GM21717 (cell line): ENCODE data around the gene RGCC.

ENCODE experiments used
- ATAC-seq: cut with Tn5 transposase; IDR thresholded peaks from one replicate; pipeline ENCODE4 v1.9.1; 2021; ENCODE audit warnings: mild to moderate bottlenecking, moderate library complexity; ENCODE audit not compliant: unreplicated experiment

RGCC gene

GRCh38 chr13:41452462-41452861 is 4.9 kb upstream of the RGCC start:
- no peak for ATAC-seq

- no peak for ATAC-seq
These were observed 3.7 kb upstream of the RGCC start for GRCh38 chr13:41453620-41454019.

- no peak for ATAC-seq
These were observed 3.2 kb upstream of the RGCC start for GRCh38 chr13:41454170-41454569.

- ATAC-seq, result no peak
These were observed 1.5 kb upstream of the RGCC start for GRCh38 chr13:41455725-41456419.

- ATAC-seq, result peak; percentile 11
These were observed 338 bp downstream of the RGCC start for GRCh38 chr13:41457589-41458186.

- no peak for ATAC-seq
These were observed 924 bp downstream of the RGCC start for GRCh38 chr13:41458187-41458760.

GRCh38 chr13:41458761-41459431 is 1.5 kb downstream of the RGCC start:
- no peak for ATAC-seq

GRCh38 chr13:41459432-41460073 is 2.2 kb downstream of the RGCC start:
- ATAC-seq, result no peak

GRCh38 chr13:41460074-41460465 is 2.7 kb downstream of the RGCC start:
- ATAC-seq, result no peak

- ATAC-seq, result no peak
These were observed 3.6 kb downstream of the RGCC start for GRCh38 chr13:41460930-41461329.

GRCh38 chr13:41461527-41462139 is 4.3 kb downstream of the RGCC start:
- no peak for ATAC-seq

GRCh38 chr13:41462427-41462826 is 5.1 kb downstream of the RGCC start:
- no peak for ATAC-seq

GRCh38 chr13:41463838-41464602 is 6.7 kb downstream of the RGCC start:
- ATAC-seq, result peak; percentile 53

- ATAC-seq, result peak; percentile 90
These were observed 8.0 kb downstream of the RGCC start for GRCh38 chr13:41465241-41465847.

- no peak for ATAC-seq
These were observed 8.6 kb downstream of the RGCC start for GRCh38 chr13:41465898-41466320.

- ATAC-seq, result no peak
These were observed 10.1 kb downstream of the RGCC start for GRCh38 chr13:41467425-41467945.

- no peak for ATAC-seq
These were observed 11.3 kb downstream of the RGCC start for GRCh38 chr13:41468631-41469030.

- no peak for ATAC-seq
These were observed 12.8 kb downstream of the RGCC start for GRCh38 chr13:41470196-41470595.

- ATAC-seq, result no peak
These were observed 14.4 kb downstream of the RGCC start for GRCh38 chr13:41471785-41472184.

- no peak for ATAC-seq
These were observed 29.9 kb downstream of the RGCC start for GRCh38 chr13:41487222-41487621.
